Iris pigment epithelial cell (primary cell): ENCODE results near the gene PDSS2.
"Not testable (repeated sequence)": the region's sequence is repeated elsewhere in the genome, so short reads cannot be mapped to it uniquely, and the experiment has no call there.

ENCODE experiments used
- DNase-seq: peaks from one replicate; pipeline ENCODE4 v3.0.0-alpha.2; 2011; ENCODE audit warnings: low read depth

Gene PDSS2

DNA sequence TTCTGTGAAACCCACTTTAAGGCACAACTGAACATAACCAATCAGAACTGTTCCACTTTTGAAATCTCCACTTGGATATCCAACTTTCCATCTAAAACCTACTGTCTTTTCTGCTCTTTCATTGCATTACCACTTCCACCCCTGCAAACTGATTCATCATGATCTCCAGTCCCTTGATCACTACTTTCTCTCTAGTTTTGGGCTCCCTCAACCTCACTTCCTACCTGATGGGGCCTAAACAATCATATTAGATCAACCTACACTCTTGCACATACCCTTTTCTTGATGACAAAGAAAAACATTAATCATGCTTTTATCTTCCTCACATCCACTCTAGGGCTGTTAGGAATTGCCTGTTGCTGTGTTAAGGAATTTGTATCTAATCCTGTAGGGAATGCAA lies 137.6 kb downstream of the PDSS2 start:
- DNase-seq = no peak

DNA sequence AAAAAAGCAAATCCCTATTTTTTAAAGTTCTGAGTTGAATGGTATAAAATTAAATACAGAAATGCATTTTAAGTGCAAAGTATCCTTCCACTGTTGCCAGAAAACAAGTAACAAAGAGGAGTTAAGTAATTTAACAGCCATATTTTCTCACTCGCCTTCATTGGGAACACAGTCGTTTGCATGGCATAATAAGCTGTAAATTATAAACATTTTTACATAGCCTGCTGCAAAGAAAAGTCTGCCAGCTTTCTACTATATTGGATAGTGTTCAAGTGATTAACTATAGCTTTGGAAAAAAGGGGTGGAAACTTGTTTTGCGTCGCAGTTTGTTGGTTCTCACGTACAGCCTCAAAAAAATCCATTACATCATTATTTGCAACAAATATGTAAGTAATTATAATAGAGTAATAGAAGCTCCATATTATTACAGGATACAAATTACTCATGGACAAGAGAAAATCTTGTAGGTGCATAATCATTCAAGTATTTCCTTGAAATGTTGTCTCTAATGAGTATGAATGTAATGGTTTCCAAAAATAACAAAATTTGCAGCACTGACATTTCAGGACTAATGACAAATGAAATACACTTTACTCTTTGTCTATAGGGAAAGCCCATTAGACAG lies 139.3 kb downstream of the PDSS2 start:
- peak; percentile 24 for DNase-seq

GRCh38 chr6:107318100-107318736 lies 141.1 kb downstream of the PDSS2 start:
- DNase-seq = peak; percentile 67

DNA sequence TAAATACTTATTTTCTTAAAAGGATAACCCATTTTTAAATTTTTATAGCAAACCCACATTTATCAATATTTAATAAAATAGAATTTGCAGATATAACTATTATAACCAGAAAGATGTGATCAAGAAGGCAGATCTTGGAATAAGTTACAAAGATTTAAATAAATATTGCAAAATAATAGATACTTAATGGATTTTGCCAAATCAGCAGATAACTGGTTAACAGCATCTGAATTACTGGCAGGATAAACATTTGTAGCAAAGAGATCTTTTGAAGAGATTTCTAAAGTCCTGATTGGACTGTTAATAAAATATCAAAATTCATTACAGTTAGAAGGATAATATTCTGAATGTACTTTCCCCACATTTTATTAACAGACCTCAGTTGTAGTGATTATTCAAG lies 144.2 kb downstream of the PDSS2 start:
- DNase-seq = no peak

DNA sequence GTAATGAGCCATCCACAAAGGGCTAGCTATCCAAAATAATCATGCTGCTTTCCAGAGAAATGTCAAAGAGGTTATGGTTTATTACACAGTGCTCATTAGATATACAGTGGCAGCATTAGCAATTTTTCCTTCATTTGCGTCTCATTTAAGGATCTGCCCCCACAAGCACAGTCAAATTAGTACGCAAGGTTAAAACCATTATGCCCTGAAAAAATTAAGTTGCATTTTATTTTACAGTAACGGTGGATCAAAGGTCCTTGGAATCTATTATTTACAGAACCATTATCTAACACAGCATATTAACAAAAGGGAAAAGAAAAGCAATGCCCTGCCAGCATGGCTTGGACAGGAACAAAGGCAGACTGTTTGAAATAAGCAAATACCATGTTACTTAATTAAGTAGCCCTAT lies 144.8 kb downstream of the PDSS2 start:
- no peak for DNase-seq

DNA sequence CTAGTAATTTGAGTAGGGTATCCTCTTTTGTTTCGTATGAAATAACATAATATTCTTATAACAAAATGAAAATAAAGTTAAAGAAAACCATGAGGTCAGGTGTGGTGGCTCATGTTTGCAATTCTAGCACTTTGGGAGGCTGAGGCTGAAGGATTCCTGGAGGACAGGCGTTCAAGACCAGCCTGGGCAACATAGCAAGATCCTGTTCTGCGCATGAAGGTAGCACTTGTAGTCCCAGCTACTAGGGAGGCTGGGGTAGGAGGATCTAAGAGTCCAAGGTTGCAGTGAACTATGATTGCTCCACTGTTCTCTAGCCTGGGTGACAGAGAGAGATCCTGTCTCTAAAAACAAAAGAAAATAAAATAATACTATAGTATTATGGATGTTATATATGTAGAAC lies 145.6 kb downstream of the PDSS2 start:
- DNase-seq = no peak

DNA sequence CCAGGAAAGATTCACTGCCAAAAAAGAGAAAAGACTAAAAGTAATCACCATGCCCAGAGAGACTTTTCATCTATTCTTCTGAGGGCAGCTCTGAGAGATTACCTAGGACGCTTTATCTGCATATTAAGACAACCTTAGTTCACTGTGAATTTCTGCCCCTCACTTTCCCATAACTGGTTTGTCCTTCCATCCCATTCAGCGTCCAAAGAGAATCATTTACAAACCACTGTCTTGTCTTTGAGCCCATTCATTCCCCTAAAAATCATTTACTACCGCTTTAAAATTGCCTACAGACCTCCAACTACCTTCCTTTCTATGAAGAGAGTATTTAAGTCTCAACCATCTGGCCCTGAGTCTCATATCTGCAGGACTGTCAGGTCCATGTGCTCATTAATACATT lies 149.0 kb downstream of the PDSS2 start:
- DNase-seq = no peak

GRCh38 chr6:107308677-107309076 lies 150.7 kb downstream of the PDSS2 start:
- DNase-seq = no peak

GRCh38 chr6:107305994-107306393 lies 153.4 kb downstream of the PDSS2 start:
- not testable (repeated sequence) for DNase-seq

GRCh38 chr6:107305391-107305790 lies 154.0 kb downstream of the PDSS2 start:
- DNase-seq = no peak

DNA sequence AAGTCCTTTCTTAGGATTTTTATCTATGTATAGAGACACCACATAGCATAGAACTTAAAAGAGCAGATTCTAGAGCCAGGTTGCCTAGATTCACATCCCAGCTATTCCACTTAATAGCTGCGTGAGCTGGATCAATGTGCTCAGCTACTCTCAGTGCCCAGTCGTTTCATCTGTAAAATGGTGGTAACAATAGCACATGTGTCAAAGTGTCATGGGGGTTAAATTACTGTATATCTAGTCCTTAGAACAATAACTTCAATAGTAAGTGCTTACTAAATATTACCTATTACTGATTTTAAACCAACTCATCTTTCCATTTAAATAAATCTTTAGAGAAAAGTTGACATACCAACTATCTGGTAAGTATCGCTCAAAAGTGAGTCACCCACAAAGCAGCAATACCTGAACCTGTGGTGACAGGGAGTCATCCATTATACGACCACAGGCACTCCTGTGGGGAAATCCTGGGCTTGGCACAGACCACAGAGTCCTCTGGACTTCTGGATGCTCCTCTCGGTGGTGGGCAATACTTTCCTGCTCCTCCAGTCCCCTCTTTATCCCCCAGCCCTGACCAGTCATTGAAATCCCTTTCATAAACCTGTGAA lies 154.8 kb downstream of the PDSS2 start:
- DNase-seq = peak; percentile 43

DNA sequence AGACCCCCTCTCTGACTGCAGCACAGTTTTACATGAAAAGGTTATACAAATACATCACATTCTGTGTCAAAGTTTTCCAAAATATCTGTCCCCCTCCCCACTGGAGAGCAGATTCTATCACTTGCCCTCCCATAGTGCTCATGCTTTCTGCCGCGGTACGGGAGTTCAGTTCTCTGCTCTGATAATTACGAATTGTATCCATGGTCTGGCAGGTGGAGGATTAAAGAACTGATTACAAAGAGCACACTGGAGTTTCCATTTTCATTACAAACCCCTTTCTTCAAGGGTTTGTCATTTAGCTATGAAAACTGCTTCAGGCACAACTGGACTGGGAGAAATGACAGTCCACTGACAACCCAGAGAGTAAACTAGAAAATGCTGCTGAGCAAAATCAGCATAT lies 166.0 kb downstream of the PDSS2 start:
- DNase-seq = no peak

DNA sequence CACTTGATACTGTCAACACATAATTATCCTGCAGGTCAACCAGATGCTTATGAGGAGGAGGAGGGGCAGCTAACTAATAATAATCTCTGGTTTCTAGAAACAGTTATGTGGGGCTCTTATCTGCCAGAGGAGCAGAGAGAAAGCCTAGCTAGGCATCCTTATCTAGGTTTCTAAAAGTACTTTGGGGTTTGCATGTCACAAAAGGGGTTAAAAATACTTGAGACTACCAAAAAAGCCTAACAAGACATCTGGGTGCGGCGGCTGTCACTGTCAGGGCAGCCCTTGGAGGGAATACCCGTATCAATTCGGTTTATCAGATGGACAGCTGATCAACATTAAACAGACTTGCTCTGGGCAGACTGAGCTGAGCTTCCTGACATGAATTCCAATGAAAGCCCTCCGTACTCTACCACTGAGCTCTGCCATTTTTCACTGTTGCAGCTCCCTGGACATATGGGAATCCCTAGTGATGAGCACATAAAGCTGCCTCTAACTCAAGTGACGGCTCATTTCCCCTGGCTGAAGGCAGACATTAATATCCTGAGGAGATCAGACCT lies 166.6 kb downstream of the PDSS2 start:
- DNase-seq = no peak

- DNase-seq = no peak
These were observed 168.9 kb downstream of the PDSS2 start for GRCh38 chr6:107290491-107290890.

GRCh38 chr6:107289258-107289657 lies 170.1 kb downstream of the PDSS2 start:
- not testable (repeated sequence) for DNase-seq

DNA sequence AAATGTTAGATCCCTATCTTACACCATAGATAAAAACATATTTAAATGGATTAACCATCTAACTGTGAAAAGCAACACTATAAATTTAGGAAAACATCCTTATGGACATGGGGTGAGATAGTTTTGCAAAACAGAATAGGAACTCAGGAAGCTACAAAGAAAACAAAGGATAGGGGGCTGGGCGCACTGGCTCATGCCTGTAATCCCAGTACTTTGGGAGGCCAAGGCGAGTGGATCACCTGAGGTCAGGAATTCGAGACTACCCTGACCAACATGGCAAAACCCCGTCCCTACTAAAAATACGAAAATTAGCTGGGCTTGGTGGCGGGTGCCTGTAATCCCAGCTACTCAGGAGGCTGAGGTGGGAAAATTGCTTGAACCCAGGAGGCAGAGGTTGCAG lies 173.7 kb downstream of the PDSS2 start:
- not testable (repeated sequence) for DNase-seq

- no peak for DNase-seq
These were observed 174.6 kb downstream of the PDSS2 start for GRCh38 chr6:107284805-107285204.

DNA sequence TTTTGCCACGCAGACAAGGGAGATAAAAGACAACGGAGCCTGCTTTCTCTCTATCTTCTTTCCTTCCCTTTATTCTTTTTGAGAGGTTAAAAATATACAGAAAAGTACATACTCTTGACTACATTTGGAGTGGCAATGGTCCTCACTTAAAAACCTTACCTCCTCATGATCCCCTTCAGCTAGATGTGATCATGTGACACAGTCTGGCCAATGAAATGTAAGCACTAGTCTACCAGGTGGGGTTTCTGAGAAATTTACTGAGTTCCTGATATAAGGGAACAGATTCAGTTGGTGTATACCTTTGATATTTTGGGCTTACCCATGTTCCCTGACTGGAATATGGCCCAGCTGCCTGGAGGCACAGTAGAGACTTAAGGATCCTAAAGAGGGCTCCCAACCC lies 178.6 kb downstream of the PDSS2 start:
- no peak for DNase-seq

DNA sequence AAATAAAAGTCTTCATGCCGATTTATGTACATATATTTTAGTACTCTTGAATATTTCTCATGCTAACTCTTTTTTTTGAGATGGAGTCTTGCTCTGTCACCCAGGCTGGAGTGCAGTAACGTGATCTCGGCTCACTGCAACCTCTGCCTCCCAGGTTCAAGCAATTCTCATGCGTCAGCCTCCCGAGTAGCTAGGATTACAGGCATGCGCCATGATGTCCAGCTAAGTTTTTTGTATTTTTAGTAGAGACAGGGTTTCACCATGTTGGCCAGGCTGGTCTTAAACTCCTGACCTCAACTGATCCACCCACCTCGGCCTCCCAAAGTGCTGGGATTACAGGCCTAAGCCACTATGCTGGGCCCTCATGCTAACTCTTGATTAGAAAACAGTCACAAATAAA lies 179.4 kb downstream of the PDSS2 start:
- not testable (repeated sequence) for DNase-seq

DNA sequence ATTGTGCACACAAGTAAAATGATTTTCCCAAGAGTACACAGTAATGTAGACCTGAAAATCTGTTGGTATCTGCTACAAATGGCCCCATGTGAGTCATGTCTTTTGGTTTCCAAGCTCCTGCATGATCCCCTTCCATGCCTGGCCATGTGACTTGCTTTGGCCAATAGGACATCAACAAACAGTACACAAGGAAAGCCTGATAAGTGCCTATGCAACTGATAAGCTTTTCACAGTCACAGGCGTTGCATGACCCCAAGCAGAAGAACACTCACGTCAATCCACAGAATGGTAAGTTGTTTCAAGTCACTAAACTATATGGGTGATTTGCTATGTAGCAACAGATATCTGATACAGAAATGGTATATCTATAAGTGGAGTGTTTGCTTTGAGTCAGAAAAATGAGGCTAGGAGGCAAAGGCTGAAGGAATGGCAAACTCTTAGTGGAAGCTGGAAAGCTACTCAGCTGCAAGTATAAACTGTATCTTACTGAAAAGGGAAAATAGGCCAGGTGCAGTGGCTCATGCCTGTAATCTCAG lies 184.0 kb downstream of the PDSS2 start:
- DNase-seq = peak; percentile 10

DNA sequence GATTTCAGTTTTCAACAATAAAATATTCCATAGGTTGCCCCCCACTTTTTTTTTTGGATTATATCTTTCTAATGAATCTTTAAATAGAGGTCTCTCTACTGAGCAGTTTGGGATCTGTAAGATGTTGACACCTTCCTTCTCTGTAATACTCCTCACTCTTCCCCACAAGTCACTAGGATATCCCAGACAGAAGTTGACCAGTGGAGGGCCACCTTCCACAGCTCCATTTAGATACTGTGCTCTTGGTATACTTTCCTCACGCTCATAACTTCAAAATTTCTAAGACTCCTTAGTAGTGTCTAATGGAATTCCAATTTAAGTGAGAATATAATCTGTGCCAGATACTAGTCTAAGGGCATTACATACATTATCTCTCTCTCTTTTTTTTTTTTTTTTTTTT lies 185.1 kb downstream of the PDSS2 start:
- no peak for DNase-seq

- DNase-seq = no peak
These were observed 187.1 kb downstream of the PDSS2 start for GRCh38 chr6:107272246-107272645.

DNA sequence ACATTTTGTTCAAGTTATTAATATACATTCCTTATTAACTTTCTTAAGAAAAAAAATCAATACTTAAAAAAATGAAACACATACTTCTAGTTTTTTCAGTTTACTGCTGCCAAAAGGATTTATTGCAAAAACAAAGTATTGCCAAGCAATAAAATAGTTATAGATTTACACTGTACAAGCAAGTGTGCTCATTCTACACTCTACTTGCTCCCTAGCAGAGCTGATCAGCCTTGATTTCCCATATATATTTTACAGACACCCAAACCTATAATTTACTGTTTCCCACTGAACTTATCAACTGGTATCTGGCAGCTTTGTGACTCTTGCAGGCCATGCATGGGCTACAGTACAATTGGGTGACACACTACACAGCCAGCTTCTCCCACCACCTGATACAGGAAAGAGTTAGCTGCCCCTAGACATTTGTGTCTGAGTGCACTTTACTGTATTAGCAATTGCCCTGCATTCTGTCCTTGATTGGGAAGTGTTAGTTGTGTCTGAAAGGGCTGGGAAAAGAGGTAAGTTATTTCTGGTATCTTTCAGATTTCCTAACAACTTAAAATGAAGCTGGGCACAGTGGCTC lies 188.1 kb downstream of the PDSS2 start:
- no peak for DNase-seq
